ENCODE results near the gene IFT43.
A peak's percentile ranks its signal among the peaks of the same experiment; 100 is the strongest.

The IFT43 gene

DNA sequence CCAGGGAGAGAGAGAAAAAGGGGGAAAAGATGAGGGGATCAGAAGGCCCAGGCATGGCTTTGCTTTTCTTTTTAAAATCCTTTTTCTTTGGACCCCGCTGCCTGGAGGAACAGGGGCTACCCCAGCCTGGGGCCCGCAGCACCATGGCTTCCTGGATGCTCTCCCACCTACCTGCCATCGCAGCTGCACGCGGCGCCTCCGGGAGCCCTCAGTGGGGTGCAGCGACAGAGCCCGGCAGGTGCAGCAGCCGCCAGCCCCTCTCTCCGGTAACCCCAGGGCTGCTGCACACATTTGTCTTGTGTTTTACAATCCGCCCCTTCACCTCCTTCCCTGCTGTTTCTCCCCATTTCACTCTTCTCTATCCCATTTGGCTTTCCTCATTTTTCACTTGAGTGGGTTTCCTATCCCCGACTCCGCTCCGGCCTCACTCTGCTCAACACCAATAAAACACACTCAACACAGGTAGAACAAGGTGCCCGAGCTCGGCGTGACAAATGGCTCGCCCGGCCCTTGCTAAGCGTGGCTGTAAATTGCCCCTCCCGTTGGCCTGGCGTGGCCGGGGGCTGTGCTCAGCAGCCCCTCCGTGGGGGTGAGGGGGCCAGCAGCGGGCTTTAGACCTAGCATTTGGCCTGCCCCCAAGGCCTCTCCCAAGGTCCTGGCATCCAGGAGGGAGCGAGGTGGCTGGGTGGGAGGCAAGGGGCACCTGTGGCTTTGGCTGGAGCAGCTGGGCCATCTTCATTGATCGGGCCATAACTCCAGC, 113.5 kb downstream of the IFT43 start:
- TF ChIP-seq, protein P1, sequence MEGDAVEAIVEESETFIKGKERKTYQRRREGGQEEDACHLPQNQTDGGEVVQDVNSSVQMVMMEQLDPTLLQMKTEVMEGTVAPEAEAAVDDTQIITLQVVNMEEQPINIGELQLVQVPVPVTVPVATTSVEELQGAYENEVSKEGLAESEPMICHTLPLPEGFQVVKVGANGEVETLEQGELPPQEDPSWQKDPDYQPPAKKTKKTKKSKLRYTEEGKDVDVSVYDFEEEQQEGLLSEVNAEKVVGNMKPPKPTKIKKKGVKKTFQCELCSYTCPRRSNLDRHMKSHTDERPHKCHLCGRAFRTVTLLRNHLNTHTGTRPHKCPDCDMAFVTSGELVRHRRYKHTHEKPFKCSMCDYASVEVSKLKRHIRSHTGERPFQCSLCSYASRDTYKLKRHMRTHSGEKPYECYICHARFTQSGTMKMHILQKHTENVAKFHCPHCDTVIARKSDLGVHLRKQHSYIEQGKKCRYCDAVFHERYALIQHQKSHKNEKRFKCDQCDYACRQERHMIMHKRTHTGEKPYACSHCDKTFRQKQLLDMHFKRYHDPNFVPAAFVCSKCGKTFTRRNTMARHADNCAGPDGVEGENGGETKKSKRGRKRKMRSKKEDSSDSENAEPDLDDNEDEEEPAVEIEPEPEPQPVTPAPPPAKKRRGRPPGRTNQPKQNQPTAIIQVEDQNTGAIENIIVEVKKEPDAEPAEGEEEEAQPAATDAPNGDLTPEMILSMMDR (conservative IDR thresholded peaks at IDR 0.05; ENCODE audit: low read depth, low read length) = no peak
- DNase-seq (ENCODE audit: low read depth) = no peak
- no peak overlapping the region for H3K4me3 ChIP-seq (ENCODE audit: low read depth, low read length)

DNA sequence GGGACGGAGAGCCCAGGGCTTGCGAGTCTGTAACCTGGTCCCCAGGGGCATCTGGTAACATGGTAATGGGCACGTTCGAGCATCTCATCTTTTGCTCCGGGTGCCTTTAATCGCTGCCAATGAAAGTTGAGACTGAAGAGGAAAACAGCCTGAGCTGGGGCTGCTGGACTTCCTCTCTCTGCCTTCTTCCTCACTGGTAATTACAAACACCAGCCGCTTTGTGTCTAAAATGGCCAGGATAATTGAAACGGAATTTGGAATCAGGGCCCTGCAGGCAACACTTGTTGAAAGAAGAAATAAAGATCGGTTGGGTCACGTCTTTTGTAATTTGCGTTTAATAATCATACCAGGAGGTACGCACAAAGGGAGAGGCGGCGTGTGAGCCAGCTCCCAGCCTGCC, 114.7 kb downstream of the IFT43 start:
- no peak for DNase-seq (ENCODE audit: low read depth)
- H3K4me3 ChIP-seq (ENCODE audit: low read depth, low read length) = no peak overlapping the region
- TF ChIP-seq, protein P1 (conservative IDR thresholded peaks at IDR 0.05; ENCODE audit: low read depth, low read length) = no peak

DNA sequence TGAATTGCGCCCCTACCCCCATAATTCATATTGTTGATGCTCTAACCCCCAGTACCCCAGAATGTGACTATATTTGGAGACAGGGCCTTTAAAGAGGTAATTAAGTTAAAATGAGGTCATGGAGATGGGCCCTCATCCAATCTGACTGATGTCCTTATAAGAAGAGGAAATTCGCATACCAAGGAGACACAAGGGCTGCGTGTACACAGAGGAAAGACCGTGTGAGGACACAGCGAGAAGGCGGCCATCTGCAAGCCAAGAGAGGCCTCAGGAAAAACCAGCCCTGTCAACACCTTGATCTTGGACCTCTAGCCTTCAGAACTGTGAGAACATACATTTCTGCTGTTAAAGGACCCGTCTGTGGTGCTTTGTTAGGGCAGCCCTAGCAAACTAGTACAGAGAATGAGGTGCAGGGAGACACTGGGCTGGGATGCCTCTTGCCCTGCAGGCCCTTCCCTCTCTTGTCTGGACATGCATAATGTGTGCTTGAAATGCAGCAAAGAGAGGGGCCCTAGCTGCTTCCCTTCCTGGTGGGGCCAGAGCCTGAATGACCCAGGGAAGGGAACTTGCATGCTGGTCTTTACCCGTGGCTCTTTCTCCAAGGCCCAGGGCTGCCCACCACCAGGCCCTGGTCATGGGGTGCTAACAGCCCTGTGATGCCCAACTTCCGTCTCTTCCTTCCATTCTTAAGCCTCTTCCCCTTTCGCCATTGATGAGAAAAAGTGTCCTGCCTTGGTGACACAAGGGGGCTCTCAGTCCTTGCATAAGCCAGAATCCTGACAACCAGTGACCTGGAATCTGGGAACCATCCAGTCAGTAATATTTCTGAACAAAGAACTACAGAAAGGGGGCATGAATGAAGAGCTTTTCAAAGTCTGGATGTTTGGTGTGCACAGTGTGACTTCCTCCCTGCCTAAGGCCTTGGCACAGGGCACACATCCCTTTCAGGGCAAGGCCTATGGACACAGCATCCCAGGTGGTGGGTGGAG, 116.1 kb downstream of the IFT43 start:
- peak; percentile 10 for DNase-seq (ENCODE audit: low read depth)
- H3K4me3 ChIP-seq (ENCODE audit: low read depth, low read length) = no peak overlapping the region
- TF ChIP-seq, protein P1 (conservative IDR thresholded peaks at IDR 0.05; ENCODE audit: low read depth, low read length) = no peak

DNA sequence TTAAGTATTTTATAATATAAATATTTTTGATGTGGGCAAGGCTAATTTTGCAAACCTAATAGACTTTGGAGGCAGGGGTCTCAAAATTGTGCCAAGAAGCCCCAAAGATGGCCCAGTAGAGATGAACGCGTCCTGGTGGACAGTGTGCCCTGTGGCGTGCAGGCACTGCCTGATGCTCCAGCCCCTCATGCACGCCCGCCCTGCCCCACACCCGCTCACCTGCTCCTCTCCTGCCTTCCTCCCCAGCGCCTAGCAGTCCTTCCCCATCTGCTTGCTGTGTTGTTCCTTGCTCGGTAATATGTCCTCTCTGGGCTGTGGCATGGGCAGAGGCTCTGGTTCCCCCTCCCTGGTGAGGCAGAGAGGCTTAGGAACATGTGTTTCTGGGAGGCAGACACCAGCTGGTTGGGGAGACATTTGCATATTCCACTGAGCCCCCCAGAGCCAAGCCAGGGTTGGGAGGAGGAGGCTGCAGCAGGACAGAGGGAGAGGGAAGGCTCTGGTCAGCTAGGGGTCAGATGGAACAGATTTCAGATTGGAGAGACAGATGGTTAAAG, 119.3 kb downstream of the IFT43 start:
- DNase-seq (ENCODE audit: low read depth) = no peak
- TF ChIP-seq, protein P1 (conservative IDR thresholded peaks at IDR 0.05; ENCODE audit: low read depth, low read length) = no peak
- no peak overlapping the region for H3K4me3 ChIP-seq (ENCODE audit: low read depth, low read length)

DNA sequence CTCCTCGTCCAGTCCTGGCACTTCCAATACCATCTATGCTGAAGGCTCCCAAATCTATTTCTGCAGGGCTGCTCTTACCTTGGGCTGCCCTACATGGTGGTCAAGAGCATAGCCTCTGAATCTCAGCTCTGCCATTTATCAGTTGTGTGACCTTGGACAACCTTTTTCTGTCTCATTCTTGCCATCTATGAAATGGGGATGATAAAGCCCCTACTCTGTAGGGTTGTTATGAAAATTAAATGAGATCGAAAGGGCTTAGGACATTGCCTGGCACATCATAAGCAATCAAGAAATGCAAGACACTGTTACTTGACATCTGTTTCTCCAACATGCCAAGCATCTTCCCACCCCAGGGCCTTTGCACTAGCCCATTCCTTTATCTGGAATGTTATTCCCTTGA, 120.6 kb downstream of the IFT43 start:
- TF ChIP-seq, protein P1 (conservative IDR thresholded peaks at IDR 0.05; ENCODE audit: low read depth, low read length) = no peak
- H3K4me3 ChIP-seq (ENCODE audit: low read depth, low read length) = no peak overlapping the region
- no peak for DNase-seq (ENCODE audit: low read depth)

DNA sequence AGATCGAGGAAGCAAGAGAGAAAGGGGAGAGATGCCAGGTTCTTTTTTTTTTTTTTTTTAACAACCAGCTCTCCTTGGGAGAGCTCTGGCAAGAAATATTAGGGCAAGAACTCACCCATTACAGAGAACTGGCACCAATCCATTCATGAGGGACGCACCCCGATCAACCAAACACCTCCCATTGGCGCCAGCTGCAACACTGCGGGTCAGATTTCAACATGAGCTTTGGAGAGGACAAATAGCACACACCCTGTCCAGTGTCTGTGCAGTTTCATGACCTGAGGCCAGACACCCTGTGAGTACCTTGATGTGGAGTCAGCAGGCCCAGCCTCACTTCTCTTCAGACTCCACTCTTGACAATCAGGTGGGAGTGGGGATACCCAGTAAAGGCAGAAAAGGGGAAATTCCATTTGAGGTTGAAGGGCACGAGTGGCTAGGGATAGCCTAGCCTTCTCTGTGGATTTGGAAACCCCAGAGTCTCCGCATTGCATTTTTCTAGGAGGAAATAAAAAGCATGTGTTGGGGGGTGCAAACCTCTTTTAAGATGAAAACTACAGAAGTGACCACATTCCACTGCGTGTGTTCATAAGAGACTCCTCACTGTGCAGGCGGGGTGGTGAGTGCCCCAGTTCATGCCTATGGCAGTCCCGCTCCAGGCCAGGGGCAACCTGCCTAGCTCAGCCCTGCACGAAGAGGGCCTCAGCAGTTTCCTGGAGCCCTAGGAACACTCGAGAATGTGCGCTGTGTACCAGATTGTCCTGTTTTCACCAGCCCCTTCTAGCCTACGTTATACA, 123.7 kb downstream of the IFT43 start:
- TF ChIP-seq, protein P1 (conservative IDR thresholded peaks at IDR 0.05; ENCODE audit: low read depth, low read length) = no peak
- DNase-seq (ENCODE audit: low read depth) = no peak
- H3K4me3 ChIP-seq (ENCODE audit: low read depth, low read length) = no peak overlapping the region
